ENCODE data around the gene PDGFRB. TPM values are rescaled to one million over a fixed set of nuclear protein-coding genes. Genes with fewer than 3 reads are reported as not detected.

PDGFRB gene
- polyA plus RNA-seq, 2 of the 4 experiments (the other 2 are of a cell fraction), result 0.22 TPM

GRCh38 chr5:150081541-150082283 is 73.9 kb downstream of the PDGFRB start:
- CTCF ChIA-PET, result interaction anchor here (1.0 kb wide), 1 partner anchor 10 kb away, joined by 3 read pairs; no protein-coding TSS in a partner anchor
- Histone ChIP-seq H3K27ac (no peak overlapping the region), H3K4me2 (no peak overlapping the region), H3K4me3 (no peak overlapping the region), H3K4me1 (no peaks in the 10 kb centered on the region), H3K9me3 (no peaks in the 10 kb centered on the region)
- TF ChIP-seq RNF2 (IDR thresholded peaks at IDR 0.05; ENCODE audit: borderline replicate concordance, low read depth) (no peak), ESRRA (IDR thresholded peaks at IDR 0.05; ENCODE audit: borderline replicate concordance, low read length) (no peak), EHF (CRISPR knock-in tag; IDR thresholded peaks at IDR 0.05) (no peak), FOSB (CRISPR knock-in tag; IDR thresholded peaks at IDR 0.05) (no peak), ELK1 (IDR thresholded peaks at IDR 0.05; ENCODE audit: low read depth, low read length) (no peak), MAFK (IDR thresholded peaks at IDR 0.05; ENCODE audit: partially characterized antibody) (peak; percentile 87), NPAS2 (CRISPR knock-in tag; IDR thresholded peaks at IDR 0.05; ENCODE audit: borderline replicate concordance) (no peak)
- POLR2A ChIA-PET, result no interaction called here
- FAIRE-seq, result no peak
- ATAC-seq, result peak in 1 of 2 experiments; percentile 53; a peak in 3 of 6 replicates
- no peak for DNase-seq (ENCODE audit: low read depth in 1 of 2, low spot score in 1 of 2)
- WGBS (ENCODE audit: missing lambda C conversion rate), result 53% methylated on average over 14 of the region's 15 CpGs

GRCh38 chr5:150080696-150081435 is 74.8 kb downstream of the PDGFRB start:
- WGBS (ENCODE audit: missing lambda C conversion rate), result 43% methylated on average over 9 of the region's 15 CpGs
- no peak for ATAC-seq
- TF ChIP-seq SREBF2 (IDR thresholded peaks at IDR 0.05) (no peak), RCOR1 (IDR thresholded peaks at IDR 0.05; ENCODE audit: low read depth, low read length) (no peak), CHD4 (IDR thresholded peaks at IDR 0.05; ENCODE audit: borderline replicate concordance) (no peak), CTCF (IDR thresholded peaks at IDR 0.05) (no peak)
- POLR2A ChIA-PET, result no interaction called here
- no peak overlapping the region for H3K27ac ChIP-seq
- FAIRE-seq, result no peak
- no peak for DNase-seq (ENCODE audit: low read depth in 1 of 2, low spot score in 1 of 2)
- H3K9me3 ChIP-seq, result no peaks in the 10 kb centered on the region
- CTCF ChIA-PET, result interaction anchor here (1.0 kb wide), 1 partner anchor 10 kb away, joined by 3 read pairs; no protein-coding TSS in a partner anchor
- no peak overlapping the region for H3K4me3 ChIP-seq
- no peak overlapping the region for H3K4me2 ChIP-seq
- H3K4me1 ChIP-seq, result no peaks in the 10 kb centered on the region

- 86% methylated on average over 19 of the region's 19 CpGs for WGBS (ENCODE audit: missing lambda C conversion rate)
- Histone ChIP-seq H3K4me3 (no peak overlapping the region), H3K27ac (no peak overlapping the region), H3K4me2 (no peak overlapping the region), H3K9me3 (no peaks in the 10 kb centered on the region), H3K4me1 (no peaks in the 10 kb centered on the region)
- CTCF ChIA-PET, result no interaction called here
- DNase-seq (ENCODE audit: low read depth in 1 of 2, low spot score in 1 of 2), result no peak
- TF ChIP-seq ZNF302 (CRISPR knock-in tag; IDR thresholded peaks at IDR 0.05) (no peak), HEYL (CRISPR knock-in tag; IDR thresholded peaks at IDR 0.05) (no peak), RNF2 (IDR thresholded peaks at IDR 0.05; ENCODE audit: borderline replicate concordance, low read depth) (no peak), RCOR1 (IDR thresholded peaks at IDR 0.05; ENCODE audit: low read depth, low read length) (no peak), MYC (IDR thresholded peaks at IDR 0.05; ENCODE audit: borderline replicate concordance, low read length) (no peak), EHF (CRISPR knock-in tag; IDR thresholded peaks at IDR 0.05) (no peak), SMC3 (IDR thresholded peaks at IDR 0.05) (no peak), HOXB5 (CRISPR knock-in tag; IDR thresholded peaks at IDR 0.05) (no peak), MAFK (IDR thresholded peaks at IDR 0.05; ENCODE audit: partially characterized antibody) (no peak), USF2 (IDR thresholded peaks at IDR 0.05) (no peak), ESRRA (IDR thresholded peaks at IDR 0.05; ENCODE audit: borderline replicate concordance, low read length) (no peak)
- ATAC-seq, result no peak
- FAIRE-seq, result no peak
- POLR2A ChIA-PET, result no interaction called here
Measured at GRCh38 chr5:150079909-150080461, 75.7 kb downstream of the PDGFRB start.

Measured in A549 (cell line).